Measurements from ENCODE around the gene CASP10. TPM values are rescaled to one million over a fixed set of nuclear protein-coding genes. Genes with fewer than 3 reads are reported as not detected.
"Not testable (repeated sequence)": the region's sequence is repeated elsewhere in the genome, so short reads cannot be mapped to it uniquely, and the experiment has no call there.

Gene CASP10
- total RNA-seq, 1 donor from 2014 or later = 11.7 TPM

DNA sequence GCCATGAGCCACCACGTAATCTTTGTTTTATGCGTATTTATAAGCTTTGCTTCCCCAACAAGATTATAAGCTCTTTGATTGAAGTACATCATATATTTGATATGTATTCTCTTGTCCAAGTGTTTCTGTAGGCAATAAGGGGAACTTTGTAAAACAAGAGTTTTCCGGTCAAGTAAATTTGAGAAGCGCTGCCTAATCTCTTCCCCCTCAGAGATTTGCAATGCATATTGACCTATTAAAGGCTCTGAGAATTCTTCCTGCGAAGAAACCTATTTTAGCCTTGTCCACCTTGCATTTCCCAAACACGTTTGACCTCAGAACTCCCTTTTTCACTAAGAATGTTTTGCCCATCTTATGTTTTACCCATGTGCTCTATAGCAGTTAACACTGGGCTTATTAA lies 26.9 kb upstream of the CASP10 start:
- DNase-seq = no peak

DNA sequence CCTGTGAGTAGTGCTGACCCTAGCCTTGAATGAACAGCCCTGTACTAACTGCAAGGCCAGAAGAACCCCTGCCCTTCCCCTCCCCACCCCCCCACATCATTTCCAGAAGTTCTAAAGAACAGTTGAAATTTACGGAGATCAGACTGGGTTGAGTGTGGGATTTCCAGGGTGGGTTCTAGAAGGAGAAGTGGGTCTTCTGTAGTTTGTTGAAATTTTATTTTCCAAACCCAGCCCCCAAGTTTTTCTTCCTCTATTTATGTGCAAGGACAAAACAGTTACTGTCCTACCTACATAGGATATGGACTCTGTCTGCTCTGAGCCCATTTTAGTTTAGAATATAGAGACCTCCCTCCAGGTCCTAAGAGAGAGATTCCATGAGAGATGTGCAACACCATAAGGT lies 26.3 kb upstream of the CASP10 start:
- DNase-seq = no peak

DNA sequence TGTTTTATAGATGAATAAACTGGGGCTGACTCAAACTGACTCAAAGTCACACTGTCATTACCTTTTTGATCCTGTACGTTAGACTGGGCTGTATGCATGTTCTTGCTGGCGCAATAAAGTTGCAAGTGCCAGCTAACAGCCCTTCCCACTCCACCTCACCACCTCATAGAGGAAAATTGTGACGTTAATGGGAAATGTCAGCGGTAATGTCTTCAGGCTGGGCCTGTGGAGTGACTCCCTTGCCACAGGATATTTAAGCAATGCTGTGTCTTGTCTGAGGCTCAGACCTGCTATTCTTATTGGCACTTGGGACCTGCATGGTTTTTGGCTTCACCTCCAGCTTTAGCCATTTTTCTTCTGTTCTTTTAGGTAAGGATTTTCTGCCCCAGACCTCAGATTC lies 25.2 kb upstream of the CASP10 start:
- no peak for DNase-seq

DNA sequence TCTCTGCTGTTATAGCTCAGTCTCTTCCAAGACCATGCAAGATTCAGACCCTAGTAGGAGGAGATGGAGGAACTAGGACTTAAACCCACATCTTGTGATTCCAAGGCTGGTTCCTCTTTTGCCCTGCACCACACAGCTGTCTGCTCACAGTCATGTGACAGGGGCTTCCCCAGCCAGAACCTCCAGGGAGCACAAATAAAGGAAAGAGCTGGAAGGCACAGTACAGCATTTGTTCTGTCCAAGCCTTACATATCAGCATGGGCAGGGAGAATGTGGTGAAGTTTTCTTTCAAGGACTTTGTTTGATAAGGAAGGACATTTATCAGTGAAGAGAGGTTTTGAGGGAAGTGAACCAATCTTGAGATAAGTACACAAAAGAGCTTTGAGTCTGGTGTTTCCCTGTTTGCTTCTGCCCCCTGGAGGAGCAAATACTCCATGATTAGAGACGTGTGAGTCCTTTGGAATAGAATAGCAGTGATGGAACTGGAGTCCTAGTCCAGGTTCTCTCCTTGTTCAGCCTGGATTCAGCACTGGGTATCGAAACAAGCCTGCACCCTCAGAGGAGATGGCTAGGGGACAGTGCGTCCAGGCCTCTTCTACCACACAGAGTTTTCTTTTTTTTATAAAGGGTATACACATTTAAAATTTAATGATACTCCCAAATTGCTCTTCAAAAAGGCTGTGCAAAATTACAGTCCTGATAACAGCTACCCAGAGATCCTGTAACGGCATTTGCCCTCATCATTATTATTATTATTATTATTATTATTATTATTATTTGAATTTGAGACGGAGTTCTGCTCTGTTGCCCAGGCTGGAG lies 24.6 kb upstream of the CASP10 start:
- peak; percentile 69 for DNase-seq

DNA sequence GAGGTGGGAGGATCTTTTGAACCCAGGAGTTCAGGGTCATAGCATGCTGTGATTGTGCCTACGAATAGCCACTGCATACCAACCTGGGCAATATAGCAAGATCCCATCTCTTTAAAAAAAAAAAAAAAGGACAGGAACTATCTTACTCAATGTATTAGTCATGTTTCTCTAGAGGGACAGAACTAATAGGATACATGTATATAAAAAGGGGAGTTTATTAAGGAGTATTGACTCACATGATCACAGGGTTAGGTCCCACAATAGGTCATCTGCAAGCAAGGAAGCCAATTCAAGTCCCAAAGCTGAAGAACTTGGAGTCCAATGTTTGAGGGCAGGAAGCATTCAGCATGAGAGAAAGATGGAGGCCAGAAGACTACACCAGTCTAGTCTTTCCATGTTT lies 18.8 kb upstream of the CASP10 start:
- no peak for DNase-seq

DNA sequence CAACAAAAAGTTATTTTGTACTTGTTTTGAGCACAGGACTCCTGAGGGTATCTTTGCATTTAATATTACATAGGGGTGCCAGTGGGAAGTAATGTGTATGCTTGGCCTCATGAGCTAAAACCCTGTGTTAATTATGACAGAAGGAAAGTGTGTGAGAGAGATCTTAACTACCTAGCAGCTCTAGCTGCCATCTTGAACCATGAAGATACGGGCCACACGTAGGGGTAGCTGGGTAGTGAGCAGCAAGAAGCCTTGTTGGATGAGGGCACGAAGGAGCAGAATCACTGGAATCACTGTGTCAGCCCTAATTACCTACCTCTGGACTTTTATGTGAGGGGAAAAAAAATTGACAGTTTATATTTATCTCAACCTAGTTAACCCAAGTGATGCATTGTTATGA lies 15.4 kb upstream of the CASP10 start:
- no peak for DNase-seq

DNA sequence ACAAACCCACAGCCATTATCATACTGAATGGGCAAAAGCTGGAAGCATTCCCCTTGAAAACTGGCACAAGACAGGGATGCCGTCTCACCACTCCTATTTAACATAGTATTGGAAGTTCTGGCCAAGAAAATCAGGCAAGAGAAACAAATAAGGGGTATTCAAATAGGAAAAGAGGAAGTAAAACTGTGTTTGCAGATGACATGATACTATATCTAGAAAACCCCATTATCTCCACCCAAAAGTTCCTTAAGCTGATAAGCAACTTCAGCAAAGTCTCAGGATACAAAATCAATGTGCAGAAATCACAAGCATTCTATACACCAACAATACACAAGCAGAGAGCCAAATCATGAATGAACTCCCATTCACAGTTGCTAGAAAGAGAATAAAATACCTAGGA lies 14.4 kb upstream of the CASP10 start:
- not testable (repeated sequence) for DNase-seq

DNA sequence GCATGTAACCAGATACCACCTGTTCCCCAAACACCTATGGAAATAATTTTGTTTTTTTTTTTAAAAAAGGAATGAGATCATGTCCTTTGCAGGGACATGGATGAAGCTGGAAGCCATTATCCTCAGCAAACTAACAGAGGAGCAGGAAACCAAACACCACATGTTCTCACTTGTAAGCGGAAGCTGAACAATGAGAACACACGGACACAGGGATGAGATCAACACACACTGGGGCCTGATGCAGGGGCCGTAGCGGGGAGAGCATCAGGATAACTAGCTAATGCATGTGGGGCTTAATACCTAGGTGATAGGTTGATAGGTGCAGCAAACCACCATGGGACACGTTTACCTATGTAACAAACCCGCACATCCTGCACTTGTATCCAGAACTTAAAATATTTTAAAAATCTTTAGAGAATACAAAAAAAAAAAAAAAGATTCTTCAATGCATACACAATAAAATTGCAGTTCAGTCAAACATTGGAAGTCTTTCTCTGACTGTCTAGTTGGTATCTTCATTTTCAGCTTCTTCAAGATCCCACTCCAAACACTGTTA lies 11.6 kb upstream of the CASP10 start:
- DNase-seq = peak; percentile 30

DNA sequence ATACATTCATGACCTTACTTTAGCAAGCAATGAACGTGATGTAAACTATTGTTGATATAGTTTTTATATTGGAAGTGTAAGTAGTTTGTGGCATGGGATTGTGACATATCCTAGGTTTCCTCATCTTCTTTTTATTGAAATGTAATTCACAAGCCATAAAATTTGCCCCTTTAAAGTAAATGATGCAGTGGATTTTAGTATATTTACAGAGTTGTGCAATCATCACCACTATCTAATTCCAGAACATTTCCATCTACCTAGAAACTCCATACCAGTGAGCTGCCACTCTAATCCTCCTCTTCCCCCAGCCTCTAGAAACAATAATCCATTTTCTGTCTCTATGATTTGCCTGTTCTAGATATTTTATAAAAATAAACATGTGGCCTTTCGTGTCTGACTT lies 10.7 kb upstream of the CASP10 start:
- DNase-seq = no peak

DNA sequence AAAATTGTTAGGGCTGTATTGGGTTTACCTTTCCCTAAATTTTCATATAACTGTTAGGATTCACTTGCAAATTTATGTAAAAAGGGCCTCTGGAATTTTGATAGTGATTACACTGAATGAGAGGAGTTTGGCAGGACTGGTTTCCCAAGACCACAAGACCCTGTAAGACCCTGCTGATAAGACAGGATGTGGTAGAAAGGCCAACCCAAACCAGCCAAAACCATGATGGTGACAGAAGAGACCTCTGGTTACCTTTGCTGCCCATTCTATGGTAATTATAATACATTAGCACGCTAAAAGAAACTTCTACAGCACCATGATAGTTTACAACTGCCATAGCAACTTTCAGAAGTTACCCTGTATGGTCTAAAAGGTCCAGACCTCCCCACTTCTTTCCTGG lies 8.3 kb upstream of the CASP10 start:
- DNase-seq = no peak

DNA sequence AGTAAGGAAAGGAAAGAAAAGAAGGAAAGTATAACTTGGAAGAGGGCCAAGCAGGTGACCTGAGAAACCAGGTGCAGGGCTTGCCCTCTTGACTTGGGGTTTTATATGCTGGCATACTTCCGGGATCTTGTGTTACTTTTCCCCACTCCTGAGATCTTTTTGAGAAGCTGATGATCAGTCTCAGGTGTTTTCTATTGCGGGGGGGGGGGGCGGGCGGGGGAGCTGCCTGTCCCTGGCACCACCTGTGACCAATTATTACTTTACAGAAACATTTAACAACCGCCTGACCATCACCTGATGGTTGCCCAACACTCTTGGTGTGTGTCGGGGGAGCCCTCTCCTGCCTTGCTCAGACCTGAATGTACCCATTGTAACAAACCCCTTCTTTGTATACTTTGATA lies 6.9 kb upstream of the CASP10 start:
- DNase-seq = no peak

DNA sequence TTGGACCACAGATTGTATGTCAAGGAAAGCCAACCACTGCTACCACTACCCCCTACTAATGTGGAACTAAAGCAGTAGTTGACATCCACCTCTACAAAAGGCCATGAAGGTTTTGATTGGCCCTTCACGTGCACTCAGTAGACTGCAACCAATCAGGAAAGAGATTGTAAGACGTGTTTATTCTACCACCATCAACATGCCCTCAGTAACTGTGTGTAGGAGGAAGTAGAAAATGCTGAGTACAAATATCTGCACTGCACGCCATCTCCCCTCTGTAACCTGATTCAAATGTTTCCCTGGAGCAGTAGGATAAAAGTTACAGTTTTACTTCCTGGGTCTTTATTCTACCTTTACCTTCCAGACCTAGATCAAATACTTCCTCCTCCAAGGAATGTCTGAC lies 2.9 kb upstream of the CASP10 start:
- DNase-seq = no peak

DNA sequence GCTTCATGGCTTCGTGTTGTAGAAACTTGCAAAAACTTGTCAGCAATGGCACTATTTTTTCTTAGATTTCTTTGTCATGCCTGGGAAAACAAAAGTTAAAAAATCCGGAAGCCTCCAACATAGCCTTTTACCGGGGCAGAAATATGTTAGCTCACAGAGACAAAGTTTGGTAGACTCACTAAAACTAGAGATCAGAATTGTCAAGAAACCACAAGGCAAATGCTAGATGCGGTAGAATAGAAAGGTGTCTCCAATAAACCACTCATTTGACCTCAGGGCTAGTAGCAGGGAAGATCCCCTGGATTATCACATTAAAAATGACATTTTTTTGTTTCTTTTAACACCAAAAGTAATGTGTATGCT lies 405 bp downstream of the CASP10 start:
- no peak for DNase-seq

DNA sequence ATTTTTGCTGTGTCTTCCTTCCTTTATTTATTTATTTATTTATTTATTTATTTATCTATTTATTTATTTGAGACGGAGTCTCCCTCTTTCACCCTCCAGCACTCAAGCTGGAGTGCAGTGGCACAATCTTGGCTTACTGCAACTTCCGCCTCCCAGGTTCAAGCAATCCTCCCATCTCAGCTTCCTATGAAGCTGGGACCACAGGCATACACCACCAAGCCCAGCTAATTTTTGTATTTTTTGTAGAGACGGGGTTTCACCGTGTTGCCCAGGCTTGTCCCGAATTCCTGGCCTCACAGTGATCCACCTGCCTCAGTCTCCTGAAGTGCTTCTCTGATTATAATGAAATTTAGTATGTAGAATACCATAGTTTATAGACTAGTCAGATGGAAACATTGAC lies 894 bp downstream of the CASP10 start:
- not testable (repeated sequence) for DNase-seq

DNA sequence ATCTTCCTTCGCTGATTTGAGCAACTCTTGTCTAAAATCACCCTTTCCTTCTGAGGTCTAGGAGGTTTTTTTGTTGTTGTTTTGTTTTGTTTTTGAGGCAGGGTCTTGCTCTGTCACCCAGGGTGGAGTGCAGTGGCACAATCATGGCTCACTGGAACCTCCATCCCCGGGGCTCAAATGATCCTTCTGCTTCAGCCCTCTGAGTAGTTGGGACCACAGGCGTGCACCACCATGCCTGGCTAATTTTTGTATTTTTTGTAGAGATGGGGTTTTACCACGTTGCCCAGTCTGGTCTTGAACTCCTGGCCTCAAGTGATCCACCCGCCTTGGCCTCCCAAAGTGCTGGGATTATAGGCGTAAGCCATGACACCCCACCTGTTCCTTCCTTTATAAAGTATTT lies 1.3 kb downstream of the CASP10 start:
- DNase-seq = not testable (repeated sequence)

DNA sequence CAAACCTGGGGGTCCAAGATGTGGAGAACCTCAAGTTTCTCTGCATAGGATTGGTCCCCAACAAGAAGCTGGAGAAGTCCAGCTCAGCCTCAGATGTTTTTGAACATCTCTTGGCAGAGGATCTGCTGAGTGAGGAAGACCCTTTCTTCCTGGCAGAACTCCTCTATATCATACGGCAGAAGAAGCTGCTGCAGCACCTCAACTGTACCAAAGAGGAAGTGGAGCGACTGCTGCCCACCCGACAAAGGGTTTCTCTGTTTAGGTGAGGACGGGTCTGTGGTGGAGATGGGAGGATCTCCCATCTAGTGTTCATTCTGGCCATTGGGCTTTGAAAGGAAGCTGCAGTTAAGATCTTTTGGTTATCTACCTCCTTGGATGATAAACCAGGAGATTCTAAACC lies 2.9 kb downstream of the CASP10 start:
- DNase-seq = no peak

DNA sequence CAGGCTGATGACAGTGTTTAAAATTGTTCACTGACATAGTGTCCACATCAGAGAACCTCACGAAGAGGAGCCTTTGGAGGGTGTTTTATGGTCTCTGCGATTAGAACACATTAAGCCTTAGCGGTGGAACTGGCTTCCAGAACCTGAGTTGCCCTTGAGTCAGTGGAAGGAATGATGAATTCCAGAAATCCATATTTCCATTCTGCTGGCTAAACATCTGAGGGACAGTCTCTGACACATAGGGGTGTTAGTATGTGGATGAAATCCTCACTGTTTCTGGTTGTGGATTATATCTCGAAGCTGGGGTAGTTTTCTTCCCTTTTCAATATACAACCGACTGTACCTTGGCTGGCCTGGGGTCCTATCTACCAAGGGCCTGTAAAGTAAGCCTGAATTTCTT lies 4.0 kb downstream of the CASP10 start:
- DNase-seq = no peak

DNA sequence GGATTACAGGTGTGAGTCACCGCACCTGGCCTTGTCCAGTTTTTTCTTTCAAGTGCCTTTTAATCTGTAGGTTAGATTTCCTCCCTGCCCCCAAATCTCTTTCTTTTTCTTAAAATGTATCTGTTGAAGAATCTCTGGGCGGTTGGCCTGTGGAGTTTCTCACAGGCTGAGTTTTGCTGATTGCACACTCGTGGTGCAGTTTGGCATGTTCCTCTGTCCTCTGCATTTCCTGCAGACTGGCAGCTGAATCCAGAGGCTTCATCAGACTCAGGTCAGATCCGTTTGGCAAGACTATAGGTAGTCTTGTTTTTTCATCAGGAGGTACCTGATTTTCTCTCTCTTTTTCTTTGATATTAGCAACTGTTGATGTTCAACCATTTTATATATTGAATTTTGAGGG lies 5.5 kb downstream of the CASP10 start:
- no peak for DNase-seq

DNA sequence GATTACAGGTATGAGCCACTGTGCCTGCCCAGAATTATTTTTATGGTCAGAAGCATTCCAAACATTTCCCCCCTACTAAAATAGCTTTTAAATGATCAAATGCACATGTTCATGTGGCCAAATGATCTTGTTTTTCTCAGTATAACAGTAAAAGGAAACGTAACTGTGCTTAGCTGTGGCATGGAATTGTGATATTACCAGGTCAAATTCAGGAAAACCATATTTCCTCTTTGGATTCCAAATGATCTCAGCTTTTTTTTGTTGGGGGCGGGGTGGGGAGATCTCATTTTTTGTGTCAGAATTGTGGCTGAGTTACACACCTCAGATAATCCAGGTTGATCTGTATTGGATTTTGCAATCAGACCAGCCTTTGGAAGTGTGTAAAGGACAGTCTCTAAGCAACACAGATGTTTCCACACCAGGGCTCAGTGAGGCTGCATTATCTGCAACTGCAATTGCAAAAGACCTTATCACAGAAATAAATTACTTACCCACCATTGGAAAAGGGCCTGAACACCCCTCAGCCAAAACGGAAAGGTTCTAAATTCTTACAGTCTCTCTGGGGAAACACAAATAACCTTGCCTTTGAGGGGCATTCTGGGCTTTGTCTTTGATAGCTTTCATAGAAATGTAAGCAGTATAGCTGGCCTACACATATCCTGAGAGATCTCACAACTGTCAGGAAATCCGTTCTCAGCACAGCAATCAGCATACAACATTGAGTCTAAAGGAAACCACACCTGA lies 8.4 kb downstream of the CASP10 start:
- DNase-seq = peak; percentile 56

DNA sequence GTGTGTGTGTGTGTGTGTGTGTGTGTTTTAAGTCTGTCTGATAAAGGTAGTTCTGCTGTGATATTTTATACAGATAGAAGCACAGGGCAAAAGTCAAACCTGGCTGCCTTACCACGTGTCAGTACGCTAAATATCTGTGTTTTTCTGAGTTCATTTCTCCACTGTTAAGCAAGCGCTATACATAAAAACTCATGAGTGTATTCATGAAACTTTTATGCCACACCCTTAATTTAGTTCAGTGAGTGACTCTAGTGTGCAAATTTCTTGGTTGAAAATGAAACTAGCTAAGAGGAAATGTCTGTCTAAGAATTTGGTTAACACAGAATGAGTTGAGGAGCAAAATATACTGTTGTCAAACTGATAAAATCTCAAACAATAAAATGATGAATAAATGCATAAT lies 11.2 kb downstream of the CASP10 start:
- no peak for DNase-seq

DNA sequence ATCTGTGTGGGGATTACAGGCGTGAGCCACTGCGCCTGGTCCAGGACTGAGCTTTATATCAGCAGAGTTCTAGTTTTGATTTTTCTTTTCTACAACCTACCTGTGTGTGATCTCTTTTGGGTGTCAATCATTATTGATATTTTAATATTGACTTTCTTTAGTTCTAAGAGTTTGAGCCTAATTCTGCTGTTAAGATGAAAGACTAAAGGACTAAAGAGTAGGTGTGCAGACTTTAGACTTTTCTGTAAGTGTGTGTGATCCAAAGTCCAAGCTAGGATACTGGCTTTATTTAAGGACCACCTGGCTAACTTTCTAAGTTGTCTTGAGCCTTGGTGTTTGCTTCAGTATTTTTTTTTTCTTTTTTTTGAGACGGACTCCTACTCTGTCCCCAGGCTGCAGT lies 12.4 kb downstream of the CASP10 start:
- no peak for DNase-seq

DNA sequence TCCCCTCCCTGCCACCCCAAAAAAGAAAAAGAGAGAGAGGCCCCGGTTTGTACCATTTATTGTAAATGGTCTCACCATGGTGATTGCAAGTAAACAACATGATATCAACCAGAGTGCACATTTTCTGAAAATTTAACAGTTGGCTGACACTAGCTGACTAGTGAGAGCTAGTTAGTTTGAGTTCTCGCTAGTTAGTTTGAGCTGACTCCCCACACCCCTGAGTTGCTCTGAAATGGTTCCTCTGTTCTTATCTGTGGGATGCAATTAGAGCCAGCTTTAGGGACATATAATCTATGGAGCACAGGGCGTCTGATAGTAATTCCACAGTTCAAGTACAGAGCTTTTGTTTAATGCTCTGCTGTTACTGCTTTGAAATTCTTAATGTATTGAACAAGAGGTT lies 13.1 kb downstream of the CASP10 start:
- DNase-seq = no peak

DNA sequence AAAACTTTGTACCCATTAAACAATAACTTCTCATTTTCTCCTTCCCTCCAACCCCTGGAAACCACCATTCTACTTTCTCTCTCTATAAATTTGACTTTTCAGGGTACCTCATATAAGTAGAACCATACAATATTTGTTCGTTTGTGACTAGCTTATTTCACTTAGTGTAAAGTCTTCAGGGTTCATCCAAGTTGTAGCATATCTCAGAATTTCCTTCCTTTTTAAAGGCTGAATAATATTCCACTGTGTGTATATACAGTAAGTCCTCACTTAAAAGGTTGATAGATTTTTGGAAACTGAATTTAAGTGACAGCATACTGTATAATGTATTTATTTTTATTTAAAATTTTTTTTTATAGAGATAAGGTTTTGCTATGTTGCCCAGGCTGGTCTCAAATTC lies 13.9 kb downstream of the CASP10 start:
- no peak for DNase-seq

DNA sequence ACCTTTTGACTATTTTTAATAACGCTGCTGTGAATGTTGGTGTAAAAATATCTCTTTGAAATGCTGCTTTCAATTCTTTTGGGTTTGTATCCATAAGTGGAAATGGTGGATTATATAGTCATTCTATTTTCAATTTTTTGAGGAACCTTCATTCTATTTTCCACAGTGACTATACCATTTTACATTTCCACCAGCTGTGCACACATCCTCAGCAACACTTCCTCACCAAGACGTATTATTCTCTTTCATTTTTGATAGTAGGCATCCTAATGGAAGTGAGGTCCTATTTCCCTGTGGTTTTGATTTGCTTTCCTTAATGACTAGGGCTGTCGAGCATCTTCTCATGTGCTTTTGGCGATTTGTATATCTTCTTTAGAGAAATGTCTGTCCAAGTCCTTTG lies 14.8 kb downstream of the CASP10 start:
- DNase-seq = no peak
